AG04450 (cell line): ENCODE measurements around the gene SHB. TPM values are rescaled to one million over a fixed set of nuclear protein-coding genes. Genes with fewer than 3 reads are reported as not detected.

Source experiments
- CTCF ChIA-PET: fragments of 300-600, 350-600 bp; formaldehyde crosslinking; extraction: SDS; loops from one replicate; lab custom pipeline; 2022; ENCODE audit warnings: antibody characterized with exemption, inconsistent platforms; lab: Charles Lee
- POLR2A ChIA-PET: fragments of 350-600 bp; formaldehyde crosslinking; extraction: SDS; loops from one replicate; lab custom pipeline; 2021; ENCODE audit warnings: antibody characterized with exemption, inconsistent platforms; lab: Yijun Ruan, JAX
- DNase-seq: peaks from one replicate; pipeline ENCODE4 v3.0.0-alpha.2; 2011; ENCODE audit warnings: low read depth, low spot score
- H3K27ac ChIP-seq: one replicate; pipeline ENCODE4 v1.5.1; 2012; ENCODE audit warnings: low read depth, low read length, control low read depth
- H3K27me3 ChIP-seq: one replicate; pipeline ENCODE4 v1.6.0; 2012; ENCODE audit warnings: low read length; ENCODE audit not compliant: control insufficient read depth, insufficient read depth
- H3K4me3 ChIP-seq: 2 replicates; pipeline ENCODE4 v1.5.1; 2011; ENCODE audit warnings: mild to moderate bottlenecking, low read depth, low read length, control low read depth
- H3K9me3 ChIP-seq: 2 replicates; pipeline ENCODE4 v1.5.1; 2012; ENCODE audit warnings: low read length; ENCODE audit not compliant: control insufficient read depth, insufficient read depth
- polyA plus RNA-seq: library from polyadenylated mRNA; depleted of rRNA; stranded (reverse); fragments of >200 nt; gene quantifications from 2 replicates; pipeline ENCODE4 v1.2.3, GENCODE V29; 2011
- TF ChIP-seq, protein P1 (sequence below): IDR thresholded peaks from 2 replicates; pipeline ENCODE4 v1.5.1; 2011; ENCODE audit warnings: low read depth, low read length, control low read depth, inconsistent platforms

The SHB gene
- polyA plus RNA-seq, 1 experiment = 16.7 TPM

- Histone ChIP-seq H3K27me3 (no peaks in the 10 kb centered on the region), H3K27ac (peak overlapping the region; percentile 48), H3K4me3 (no peak overlapping the region; the same call in none of the 2 replicates), H3K9me3 (no peaks in the 10 kb centered on the region; the same call in 1 of the 2 replicates)
- no peak for DNase-seq
- TF ChIP-seq, protein P1, sequence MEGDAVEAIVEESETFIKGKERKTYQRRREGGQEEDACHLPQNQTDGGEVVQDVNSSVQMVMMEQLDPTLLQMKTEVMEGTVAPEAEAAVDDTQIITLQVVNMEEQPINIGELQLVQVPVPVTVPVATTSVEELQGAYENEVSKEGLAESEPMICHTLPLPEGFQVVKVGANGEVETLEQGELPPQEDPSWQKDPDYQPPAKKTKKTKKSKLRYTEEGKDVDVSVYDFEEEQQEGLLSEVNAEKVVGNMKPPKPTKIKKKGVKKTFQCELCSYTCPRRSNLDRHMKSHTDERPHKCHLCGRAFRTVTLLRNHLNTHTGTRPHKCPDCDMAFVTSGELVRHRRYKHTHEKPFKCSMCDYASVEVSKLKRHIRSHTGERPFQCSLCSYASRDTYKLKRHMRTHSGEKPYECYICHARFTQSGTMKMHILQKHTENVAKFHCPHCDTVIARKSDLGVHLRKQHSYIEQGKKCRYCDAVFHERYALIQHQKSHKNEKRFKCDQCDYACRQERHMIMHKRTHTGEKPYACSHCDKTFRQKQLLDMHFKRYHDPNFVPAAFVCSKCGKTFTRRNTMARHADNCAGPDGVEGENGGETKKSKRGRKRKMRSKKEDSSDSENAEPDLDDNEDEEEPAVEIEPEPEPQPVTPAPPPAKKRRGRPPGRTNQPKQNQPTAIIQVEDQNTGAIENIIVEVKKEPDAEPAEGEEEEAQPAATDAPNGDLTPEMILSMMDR = no peak
- POLR2A ChIA-PET = no interaction called here
- CTCF ChIA-PET = interaction anchor here (4.0 kb wide), 1 partner anchor 14 kb away, joined by 16 read pairs; no protein-coding TSS in a partner anchor
Measured at GRCh38 chr9:38073882-38074281, 4.9 kb upstream of the SHB start.

- H3K9me3 ChIP-seq = no peaks in the 10 kb centered on the region; the same call in 1 of the 2 replicates
- DNase-seq = no peak
- TF ChIP-seq, protein P1 = no peak
- H3K27me3 ChIP-seq = no peaks in the 10 kb centered on the region
- CTCF ChIA-PET = interaction anchor here (0.6 to 4.0 kb wide), 4 partner anchors 9 to 173 kb away, joined by 3 to 16 read pairs (median 4); no protein-coding TSS in a partner anchor
- no peak overlapping the region for H3K27ac ChIP-seq
- H3K4me3 ChIP-seq = no peak overlapping the region
- POLR2A ChIA-PET = interaction anchor here (0.7 kb wide), 1 partner anchor 87 kb away, joined by 4 read pairs; no protein-coding TSS in a partner anchor
Measured at GRCh38 chr9:38071470-38072134, 2.6 kb upstream of the SHB start.

DNA sequence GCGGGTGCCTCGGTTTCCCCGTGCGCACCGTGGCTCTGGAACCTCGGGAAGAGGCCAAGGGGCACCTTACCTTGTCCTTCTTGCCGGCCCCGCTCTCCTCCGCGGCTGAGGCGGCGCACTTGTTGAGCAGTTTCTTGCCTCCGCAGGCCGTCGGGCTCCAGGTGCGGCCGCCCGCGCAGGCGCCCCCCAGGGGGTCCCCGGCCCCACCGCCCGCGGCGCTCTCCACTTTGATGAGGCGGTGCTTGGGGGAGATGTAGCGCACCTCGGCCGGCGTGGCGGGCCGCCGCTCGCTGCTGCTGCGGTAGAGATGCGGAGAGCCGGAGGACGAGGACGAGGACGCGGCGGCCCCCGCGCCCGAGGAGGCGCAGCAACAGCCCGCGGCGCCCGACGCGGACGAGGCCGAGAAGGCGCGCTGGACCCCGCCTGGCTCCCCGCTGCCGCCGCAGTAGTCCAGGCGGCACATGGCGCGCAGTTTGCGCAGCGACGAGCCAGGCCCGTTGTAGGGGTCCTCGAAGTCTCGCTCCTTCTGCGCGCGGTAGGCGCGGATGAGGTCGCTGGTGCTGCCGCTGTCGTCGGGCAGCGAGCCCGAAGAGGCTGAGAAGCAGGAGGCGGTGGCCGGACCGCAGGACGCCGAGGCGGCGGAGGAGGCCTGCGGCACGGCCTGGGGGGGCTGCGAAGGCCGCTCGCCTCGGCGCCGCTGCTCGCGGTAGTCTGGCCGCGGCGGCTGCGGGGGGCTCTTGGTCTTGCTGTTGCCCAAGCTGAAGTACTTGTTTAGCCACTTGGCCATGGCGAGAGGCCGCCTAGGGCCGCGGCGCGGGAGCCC lies 957 bp downstream of the SHB start:
- Histone ChIP-seq H3K4me3 (peak overlapping the region; percentile 93), H3K27me3 (no peaks in the 10 kb centered on the region), H3K9me3 (no peaks in the 10 kb centered on the region; the same call in 1 of the 2 replicates), H3K27ac (peak overlapping the region; percentile 57)
- ChIA-PET POLR2A (interaction anchor here (0.6 to 2.5 kb wide), 3 partner anchors 42 to 83 kb away, joined by 3 to 10 read pairs (median 6); no protein-coding TSS in a partner anchor), CTCF (interaction anchor here (1.0 to 1.4 kb wide), 4 partner anchors 154 to 160 kb away, joined by 3 to 8 read pairs (median 6); no protein-coding TSS in a partner anchor)
- no peak for DNase-seq
- TF ChIP-seq, protein P1 = no peak

DNA sequence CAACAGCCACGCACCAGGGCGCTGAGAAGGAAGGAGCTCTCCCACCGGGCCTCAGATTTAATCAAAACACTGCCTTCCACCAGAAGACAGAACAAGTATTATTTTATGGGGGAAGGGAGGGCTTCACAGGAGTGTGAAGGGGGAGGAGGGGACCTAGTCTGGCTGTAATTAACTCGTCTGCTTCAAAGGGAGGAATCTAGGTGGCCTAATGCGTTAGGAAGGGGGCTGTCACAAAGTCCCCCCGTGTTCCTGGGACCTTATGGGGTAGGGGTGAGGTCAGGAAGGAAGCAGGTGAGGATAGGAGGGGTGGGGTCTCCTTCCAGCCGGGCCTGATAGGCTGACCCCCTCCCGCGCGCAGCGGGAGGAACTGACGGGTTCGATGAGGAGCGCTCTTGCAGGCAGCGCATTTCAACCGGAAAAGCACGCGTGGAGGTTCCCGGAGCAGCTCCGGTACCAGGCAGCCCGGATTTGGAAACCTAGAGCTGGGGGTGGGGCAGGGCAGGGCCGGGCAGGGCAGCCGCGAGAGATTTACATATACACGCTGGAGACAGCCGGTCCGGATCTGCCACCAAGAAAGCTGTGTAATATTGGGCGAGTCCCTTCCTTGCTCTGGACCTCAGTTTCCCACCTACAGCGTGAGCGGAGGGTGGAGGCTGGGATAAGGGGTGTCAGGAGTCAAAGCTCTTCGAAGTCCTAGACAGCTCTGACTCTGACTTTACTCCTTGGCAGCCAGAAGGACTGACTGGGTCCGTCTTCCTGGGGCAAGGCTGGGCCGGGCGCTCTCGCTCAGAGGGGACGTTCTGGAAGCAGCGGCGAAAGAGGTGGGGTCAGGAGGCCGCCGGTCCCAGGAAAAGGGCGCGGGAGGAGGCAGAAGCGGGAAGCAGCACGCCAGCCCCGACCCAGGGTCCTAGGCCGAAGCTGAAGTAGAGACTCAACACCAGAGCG lies 1.8 kb downstream of the SHB start:
- peak overlapping the region; percentile 93 for H3K4me3 ChIP-seq
- ChIA-PET POLR2A (interaction anchor here (1.1 to 2.5 kb wide), 3 partner anchors 41 to 47 kb away, joined by 4 to 10 read pairs (median 5); no protein-coding TSS in a partner anchor), CTCF (interaction anchor here (1.0 to 1.4 kb wide), 5 partner anchors 59 to 169 kb away, joined by 3 to 8 read pairs (median 3); no protein-coding TSS in a partner anchor)
- no peaks in the 10 kb centered on the region; the same call in 1 of the 2 replicates for H3K9me3 ChIP-seq
- no peak for DNase-seq
- H3K27me3 ChIP-seq = no peaks in the 10 kb centered on the region
- TF ChIP-seq, protein P1 = no peak
- H3K27ac ChIP-seq = peak overlapping the region; percentile 57
